Upper lobe of left lung (tissue), 4 donors: ENCODE results near the gene PLCXD1.

Experiments used
- CTCF ChIP-seq, 6 experiments: fragments of 450-650 bp in 4 of 6; fragments of 200-600 bp in 2 of 6; sonication (generic) in 2 of 6; IDR thresholded peaks; one replicate each; pipeline ENCODE4 v1.5.1; 2016 to 2019; ENCODE audit warnings: antibody characterized with exemption in 6 of 6
- EP300 ChIP-seq, 4 donors: sonication (generic); formaldehyde crosslinking; IDR thresholded peaks; one replicate each; pipeline ENCODE4 v1.5.1; 2017; ENCODE audit warnings: antibody characterized with exemption in 4 of 4, control low read depth in 2 of 4
- POLR2A ChIP-seq, 4 donors: fragments of 450-650 bp; IDR thresholded peaks; one replicate each; pipeline ENCODE4 v1.5.1; 2016 to 2017; ENCODE audit warnings: antibody characterized with exemption in 4 of 4, mild to moderate bottlenecking in 2 of 4
- POLR2AphosphoS5 ChIP-seq, 2 donors: sonication (generic); formaldehyde crosslinking; IDR thresholded peaks; one replicate each; pipeline ENCODE4 v1.5.1; 2017; ENCODE audit warnings: antibody characterized with exemption in 2 of 2

DNA sequence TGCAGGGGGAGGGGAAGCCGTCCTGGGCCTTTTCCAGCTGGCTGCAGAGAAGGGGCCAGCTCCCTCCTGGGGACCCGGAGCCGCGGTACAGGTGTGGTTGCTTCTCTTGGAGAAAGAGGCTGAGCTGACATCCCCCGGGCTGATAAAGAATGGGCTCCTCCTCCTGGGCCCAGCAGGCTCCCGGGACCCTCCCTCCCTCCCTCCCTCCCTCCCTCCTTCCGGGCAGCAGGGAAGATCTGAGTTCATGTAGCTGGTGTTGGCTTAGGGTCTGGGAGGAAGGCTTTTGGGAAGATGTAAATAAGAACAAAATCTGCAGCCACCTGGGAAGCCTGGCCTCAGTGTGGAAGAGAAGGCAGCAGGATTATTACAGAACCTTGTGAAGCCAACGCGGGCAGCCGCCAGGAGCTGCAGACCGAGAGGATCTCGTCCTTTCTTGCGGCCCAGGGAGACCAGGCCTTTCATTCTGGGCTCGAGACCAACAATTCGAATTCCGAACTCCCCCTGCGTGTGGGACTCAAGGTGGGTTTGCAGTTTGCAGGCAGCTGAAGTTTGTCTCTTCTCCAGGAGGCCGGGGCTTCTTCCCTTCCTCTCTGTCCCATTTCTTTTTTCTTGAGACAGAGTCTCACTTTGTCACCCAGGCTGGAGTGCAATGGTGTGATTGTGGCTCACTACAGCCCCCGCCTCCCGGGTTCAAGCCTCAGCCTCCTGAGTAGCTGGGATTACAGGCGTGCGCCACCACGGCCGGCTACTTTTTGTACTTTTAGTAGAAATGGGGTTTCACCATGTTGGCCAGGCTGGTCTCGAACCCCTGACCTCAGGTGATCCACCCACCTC lies at the start of gene PLCXD1:
- TF ChIP-seq CTCF (IDR thresholded peaks at IDR 0.05) (no peak), POLR2AphosphoS5 (IDR thresholded peaks at IDR 0.05) (no peak), POLR2A (IDR thresholded peaks at IDR 0.05) (no peak), EP300 (IDR thresholded peaks at IDR 0.05) (no peak)
